Measurements from ENCODE around the gene FASN. TPM values are rescaled to one million over a fixed set of nuclear protein-coding genes. Genes with fewer than 3 reads are reported as not detected.

The FASN gene
- polyA plus RNA-seq, 3 donors: 464 to 3,885 (median 885) TPM

DNA sequence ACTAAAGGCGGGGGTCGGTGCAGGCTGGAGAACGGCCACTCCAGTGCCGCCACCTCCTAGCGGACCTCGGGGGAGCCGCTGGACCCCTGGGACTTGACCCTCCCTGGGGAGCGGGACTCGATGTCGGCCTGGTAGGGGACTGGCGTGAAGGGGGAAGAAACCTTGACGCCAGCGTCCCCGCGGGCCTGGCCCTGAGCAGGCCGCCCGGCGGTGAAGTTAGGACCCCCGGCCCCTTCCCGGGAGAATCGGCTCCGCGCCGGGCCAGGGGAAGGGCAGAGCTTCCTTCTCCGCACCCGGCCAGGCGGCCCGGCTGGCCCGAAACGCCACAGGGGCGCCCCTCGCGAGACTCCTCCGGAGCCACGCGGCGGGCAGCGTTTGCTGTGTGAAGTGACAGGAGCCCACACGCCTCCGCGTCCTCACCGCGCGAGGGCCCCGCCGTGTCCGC, 32.8 kb downstream of the FASN start:
- WGBS, 3 donors: 0 to 1% (median 1%) methylated on average over 45 to 47 of the region's 47 CpGs
- no peak overlapping the region for H3K27ac ChIP-seq (ENCODE audit: low read depth, low read length)

DNA sequence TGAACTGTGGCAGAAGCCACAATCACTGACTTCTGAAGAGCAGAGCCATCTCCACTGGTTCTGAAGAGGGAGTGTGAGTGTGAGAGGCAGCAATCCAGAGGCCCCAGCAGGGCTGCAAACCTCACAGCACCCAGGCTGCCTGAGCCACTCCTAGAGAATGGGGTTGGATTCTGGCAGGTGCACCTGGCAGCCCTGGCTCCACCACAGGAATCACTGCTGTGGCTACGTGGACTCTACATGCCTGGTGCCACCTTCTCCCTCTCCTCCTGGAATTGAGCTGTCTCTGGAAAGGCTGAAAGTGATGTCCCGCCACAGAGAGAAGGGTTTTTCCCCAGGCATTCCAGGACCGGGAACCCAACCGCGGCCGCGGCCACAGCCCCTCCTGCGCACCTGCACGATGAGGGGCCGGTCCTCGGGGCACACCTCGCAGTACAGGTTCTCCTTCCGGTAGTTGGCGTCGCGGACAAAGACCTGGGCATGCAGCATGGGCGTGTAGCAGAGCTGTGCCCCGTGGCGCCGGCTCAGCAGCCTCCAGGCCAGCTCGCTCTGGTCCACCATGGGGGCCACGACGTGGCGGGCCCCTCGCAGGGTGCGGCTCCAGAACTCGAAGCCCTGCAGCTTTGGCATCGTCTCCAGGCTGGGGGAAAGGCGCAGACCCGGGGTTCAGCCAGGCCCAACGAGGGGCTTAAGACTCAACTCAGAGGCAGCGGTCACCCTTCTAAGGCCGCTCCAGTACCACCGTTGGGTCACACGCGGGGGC, 33.4 kb downstream of the FASN start:
- WGBS, 3 donors: 15 to 45% (median 37%) methylated on average over 36 of the region's 36 CpGs
- no peak overlapping the region for H3K27ac ChIP-seq (ENCODE audit: low read depth, low read length)

DNA sequence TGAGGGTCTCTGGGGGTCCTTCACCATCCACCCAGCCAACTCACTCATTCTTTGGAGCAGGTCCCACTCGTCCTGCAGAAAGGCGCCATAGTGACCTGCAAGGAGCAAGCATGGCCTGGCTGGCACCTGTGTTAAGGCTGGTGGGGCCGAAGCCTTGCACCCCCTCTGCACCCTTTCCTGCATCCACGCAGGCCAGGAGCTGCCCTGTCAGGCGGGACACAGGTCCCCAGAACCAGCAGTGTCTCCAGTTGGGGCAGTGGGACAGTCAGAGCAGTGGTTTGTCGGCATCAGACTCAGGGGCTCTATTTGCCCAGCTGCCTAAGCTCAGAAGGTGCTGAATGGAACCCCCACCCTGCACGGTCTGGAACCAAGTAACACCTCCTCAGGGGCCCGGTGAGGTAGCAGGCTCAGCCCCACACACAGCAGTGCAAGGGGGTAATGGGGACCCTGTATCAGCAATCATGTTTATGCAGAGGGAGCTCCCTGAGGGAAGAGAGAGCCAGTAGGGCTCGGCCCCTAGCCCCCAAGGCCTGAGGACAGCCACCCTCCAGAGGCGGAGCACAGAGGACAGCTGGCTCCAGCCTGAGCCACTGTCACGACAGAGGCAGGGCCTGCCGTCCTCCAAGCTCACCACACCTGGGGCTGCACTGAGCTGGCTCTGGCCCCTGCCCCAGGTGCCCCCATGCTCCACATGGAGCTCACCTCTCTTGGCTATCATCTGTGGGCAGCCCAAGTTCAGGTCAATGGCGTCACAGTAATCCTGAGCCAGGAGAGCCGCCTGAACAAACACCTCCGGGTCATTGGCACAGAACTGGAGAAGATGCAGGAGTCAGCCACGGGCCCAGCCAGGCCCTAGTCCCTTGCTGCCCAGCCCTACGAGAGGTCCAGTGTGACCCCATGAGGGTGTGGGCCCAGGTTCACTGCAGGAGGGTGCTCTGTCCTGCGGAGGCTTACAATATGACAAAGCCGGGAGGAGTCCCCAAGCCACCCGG, 34.3 kb downstream of the FASN start:
- no peak overlapping the region for H3K27ac ChIP-seq (ENCODE audit: low read depth, low read length)
- WGBS, 3 donors: 69 to 83% (median 79%) methylated on average over 19 to 20 of the region's 20 CpGs

- WGBS, 3 donors: 82 to 95% (median 93%) methylated on average over 9 of the region's 9 CpGs
- no peak overlapping the region for H3K27ac ChIP-seq (ENCODE audit: low read depth, low read length)
Observed at GRCh38 chr17:82062984-82063368, 35.1 kb downstream of the FASN start.

- H3K27ac ChIP-seq (ENCODE audit: low read depth, low read length): no peak overlapping the region
- 82 to 84% (median 84%) methylated on average over 24 of the region's 24 CpGs for WGBS, 3 donors
Observed at GRCh38 chr17:82062076-82062983, 35.7 kb downstream of the FASN start.

DNA sequence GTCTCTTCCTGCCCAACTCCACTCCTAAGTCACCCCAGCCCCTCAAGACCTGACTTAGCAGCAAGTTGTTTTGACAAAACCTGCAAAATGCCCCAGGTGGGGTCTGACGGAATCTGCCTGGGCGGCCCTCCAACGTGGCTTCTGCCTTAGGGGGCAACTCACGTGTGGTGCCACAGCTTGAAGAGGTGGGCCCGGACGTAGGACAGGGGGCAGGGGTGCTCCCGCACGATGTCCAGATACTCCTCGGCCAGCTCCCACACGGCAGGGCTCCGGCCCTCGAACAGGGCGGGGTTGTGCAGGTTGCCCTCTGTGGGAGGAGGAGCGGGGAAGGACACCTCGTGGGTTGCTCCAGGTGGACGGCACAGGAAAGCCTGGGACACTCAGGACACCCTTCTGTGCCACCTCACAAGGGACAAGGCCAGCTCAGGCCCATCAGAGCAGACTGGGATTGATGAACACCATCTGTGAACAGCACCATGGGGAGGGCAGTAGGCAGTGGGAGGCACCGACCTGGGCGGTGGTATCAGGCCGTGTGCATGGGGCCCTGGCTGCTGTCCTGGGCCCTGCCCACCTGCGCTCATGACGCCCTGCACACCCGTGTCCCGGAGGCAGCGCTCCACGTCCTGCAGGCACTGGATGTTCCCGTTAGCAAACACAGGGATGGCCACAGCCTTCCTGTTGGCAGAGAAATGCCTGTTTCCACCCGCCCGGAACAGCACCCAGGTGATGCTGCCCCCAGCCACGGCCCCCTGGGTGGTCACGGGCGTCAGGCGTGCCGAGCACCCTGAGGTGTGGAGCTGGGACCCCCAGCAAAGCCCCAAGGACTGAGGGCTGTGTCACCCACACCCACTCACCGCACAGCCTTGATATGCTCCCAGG, 36.8 kb downstream of the FASN start:
- 88 to 93% (median 89%) methylated on average over 34 of the region's 34 CpGs for WGBS, 3 donors
- H3K27ac ChIP-seq (ENCODE audit: low read depth, low read length): no peak overlapping the region

GRCh38 chr17:82060614-82061013, 37.4 kb downstream of the FASN start:
- WGBS, 3 donors: 87 to 90% (median 89%) methylated on average over 14 of the region's 14 CpGs
- no peak overlapping the region for H3K27ac ChIP-seq (ENCODE audit: low read depth, low read length)

- no peak overlapping the region for H3K27ac ChIP-seq (ENCODE audit: low read depth, low read length)
- 82 to 87% (median 86%) methylated on average over 16 of the region's 16 CpGs for WGBS, 3 donors
Observed at GRCh38 chr17:82060001-82060380, 38.0 kb downstream of the FASN start.

DNA sequence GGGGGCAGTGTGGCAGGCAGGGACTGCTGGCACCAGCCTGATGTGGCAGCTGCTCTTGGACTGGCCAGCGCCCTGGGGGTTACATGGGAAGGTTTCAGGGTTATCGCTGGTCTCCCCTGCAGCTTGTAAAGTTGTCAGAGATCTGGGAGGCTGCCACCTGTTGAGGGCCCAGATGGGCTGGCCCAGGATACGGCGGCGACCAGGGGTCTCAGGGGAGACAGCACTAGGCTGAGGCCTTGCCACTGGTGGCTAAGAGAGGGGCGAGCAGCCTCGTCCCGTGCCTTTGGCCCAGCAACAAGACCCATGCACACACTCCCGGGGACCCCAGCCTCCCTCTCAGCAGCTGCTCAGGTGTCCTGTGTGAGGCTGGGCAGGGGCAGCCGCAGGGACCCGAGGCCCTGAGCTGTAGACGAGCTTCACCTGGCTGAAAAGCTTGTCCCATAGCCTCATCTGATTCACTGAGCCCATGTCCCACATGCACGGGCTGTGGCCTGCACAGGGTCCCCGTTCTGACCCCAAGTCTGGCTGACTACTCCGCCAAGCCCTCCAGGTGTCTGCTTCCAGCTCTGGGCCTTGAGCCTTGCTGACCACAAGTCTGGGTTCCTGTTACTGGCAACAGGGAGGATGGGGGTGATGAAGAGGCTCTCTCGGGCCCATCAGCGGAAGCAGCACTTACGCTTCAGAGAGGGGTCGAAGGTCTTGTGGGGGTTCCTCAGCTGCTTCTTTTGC, 38.6 kb downstream of the FASN start:
- no peak overlapping the region for H3K27ac ChIP-seq (ENCODE audit: low read depth, low read length)
- WGBS, 3 donors: 78 to 83% (median 81%) methylated on average over 19 of the region's 19 CpGs

- no peak overlapping the region for H3K27ac ChIP-seq (ENCODE audit: low read depth, low read length)
Observed at GRCh38 chr17:82058855-82059249, 39.2 kb downstream of the FASN start.

GRCh38 chr17:82058230-82058854, 39.7 kb downstream of the FASN start:
- no peak overlapping the region for H3K27ac ChIP-seq (ENCODE audit: low read depth, low read length)
- WGBS, 3 donors: 78 to 84% (median 79%) methylated on average over 17 of the region's 17 CpGs

More at GRCh38 chr17:82058855-82059249, 39.2 kb downstream of the FASN start:
- 74 to 89% (median 83%) methylated on average over 10 of the region's 10 CpGs for WGBS, 3 donors

GRCh38 chr17:82056729-82057621, 41.1 kb downstream of the FASN start:
- WGBS, 3 donors: 84 to 88% (median 87%) methylated on average over 24 to 29 of the region's 29 CpGs
- no peak overlapping the region for H3K27ac ChIP-seq (ENCODE audit: low read depth, low read length)

- 88 to 91% (median 91%) methylated on average over 28 of the region's 28 CpGs for WGBS, 3 donors
- no peak overlapping the region for H3K27ac ChIP-seq (ENCODE audit: low read depth, low read length)
Observed at GRCh38 chr17:82055965-82056728, 41.9 kb downstream of the FASN start.

DNA sequence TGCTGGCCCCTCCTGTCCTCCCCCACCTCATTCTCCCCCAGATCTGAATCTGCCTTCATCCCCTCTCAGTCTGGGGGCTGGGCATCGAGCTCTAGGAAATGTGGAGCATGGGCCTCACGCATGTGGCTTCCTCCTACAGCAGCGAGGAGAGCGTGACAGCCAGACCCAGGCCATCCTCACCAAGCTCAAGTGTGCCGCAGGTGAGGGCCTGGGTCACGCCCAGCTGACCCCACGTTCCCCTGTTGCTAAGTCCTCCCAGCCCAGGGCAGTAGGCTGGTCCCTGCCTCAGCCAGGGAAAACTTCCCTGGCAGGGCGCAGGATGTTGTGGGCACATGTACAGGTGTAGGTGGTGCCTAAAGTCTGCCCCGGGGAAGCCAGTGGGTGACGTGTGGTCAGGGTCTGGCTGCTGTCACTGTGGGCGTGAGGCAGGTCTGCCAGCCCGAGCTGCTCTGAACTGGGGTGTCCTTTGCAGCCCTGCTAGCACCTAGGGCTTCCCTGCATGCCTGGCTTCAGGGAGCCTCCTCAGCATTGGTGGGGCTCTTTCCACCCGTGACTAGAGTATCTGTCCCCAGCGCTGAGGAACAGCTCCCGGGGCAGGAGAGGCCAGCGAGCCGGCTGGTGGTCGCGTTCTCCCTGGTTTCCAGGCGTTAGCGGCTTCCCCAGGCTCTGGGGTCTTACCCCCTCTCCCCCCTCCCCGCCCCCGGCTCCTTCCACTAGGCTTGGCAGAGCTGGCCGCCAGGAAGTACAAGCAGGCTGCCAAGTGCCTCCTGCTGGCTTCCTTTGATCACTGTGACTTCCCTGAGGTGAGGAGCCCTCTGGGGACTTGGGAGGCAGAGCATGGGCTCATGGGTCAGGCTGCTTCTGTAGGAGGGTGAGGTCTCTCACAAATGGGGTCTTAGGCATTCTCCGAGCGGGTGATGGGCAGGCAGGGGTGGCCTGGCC, 42.7 kb downstream of the FASN start:
- WGBS, 3 donors: 80 to 88% (median 83%) methylated on average over 23 to 26 of the region's 26 CpGs
- no peak overlapping the region for H3K27ac ChIP-seq (ENCODE audit: low read depth, low read length)

Measured in adipose tissue (tissue), 3 donors.